ENCODE measurements around the gene ZKSCAN1.
"Not testable (repeated sequence)": the region's sequence is repeated elsewhere in the genome, so short reads cannot be mapped to it uniquely, and the experiment has no call there.

GRCh38 chr7:99981066-99981465 lies 34.3 kb upstream of the ZKSCAN1 start:
- TF ChIP-seq, protein P1, sequence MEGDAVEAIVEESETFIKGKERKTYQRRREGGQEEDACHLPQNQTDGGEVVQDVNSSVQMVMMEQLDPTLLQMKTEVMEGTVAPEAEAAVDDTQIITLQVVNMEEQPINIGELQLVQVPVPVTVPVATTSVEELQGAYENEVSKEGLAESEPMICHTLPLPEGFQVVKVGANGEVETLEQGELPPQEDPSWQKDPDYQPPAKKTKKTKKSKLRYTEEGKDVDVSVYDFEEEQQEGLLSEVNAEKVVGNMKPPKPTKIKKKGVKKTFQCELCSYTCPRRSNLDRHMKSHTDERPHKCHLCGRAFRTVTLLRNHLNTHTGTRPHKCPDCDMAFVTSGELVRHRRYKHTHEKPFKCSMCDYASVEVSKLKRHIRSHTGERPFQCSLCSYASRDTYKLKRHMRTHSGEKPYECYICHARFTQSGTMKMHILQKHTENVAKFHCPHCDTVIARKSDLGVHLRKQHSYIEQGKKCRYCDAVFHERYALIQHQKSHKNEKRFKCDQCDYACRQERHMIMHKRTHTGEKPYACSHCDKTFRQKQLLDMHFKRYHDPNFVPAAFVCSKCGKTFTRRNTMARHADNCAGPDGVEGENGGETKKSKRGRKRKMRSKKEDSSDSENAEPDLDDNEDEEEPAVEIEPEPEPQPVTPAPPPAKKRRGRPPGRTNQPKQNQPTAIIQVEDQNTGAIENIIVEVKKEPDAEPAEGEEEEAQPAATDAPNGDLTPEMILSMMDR (conservative IDR thresholded peaks at IDR 0.05): not testable (repeated sequence)
- TF ChIP-seq EZH2 (IDR thresholded peaks at IDR 0.05; ENCODE audit: low read depth): not testable (repeated sequence)

All from PC-9 (cell line).